GM19240 (cell line): ENCODE results near the gene RNF2.
A peak's percentile ranks its signal among the peaks of the same experiment; 100 is the strongest.
"Not testable (repeated sequence)": the region's sequence is repeated elsewhere in the genome, so short reads cannot be mapped to it uniquely, and the experiment has no call there.

Experiments used
- DNase-seq: peaks from one replicate; pipeline ENCODE4 v3.0.0; 2011; ENCODE audit warnings: low spot score; ENCODE audit not compliant: insufficient read length

RNF2 gene

DNA sequence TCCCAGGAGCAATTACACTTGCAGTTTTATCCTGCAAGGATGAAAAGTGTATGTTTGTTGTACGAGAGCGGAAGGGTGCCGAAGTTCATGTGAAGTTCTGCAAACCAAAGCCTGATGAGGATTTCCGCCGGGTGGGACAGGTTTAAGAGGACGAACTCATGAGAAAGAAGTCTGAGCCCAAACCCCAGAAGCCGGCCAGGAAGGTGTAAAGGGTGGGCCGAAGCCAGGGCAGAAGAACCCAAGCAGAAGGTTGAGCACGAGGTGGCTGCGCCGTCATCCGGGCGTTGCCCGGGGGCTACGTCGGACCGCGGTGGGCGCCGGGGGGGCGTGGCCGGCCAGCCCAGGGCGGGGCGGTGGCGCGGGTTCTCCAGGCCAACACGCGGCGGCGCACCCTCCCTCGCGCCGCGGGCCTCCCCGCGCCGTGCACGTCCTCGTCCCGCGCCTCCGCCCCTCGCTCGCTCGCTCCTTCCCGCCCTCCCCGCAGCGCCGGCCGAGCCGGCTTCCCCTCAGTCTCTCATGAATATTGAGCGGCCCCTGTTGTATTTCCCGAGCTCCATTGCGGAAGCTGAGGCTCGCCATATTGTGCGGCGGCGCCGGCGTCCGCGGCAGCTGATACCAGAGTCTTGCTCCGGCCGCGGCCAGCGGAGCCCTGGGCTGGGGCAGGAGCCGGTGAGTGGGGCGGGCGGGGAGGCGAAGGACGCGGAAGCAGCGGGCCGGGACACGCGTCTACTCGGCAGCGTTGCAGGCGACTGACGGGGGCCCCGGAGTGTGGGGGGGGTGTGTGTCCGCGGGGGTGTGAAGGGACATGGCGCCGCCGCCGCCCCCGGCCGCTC, at the start of gene RNF2:
Gene RNF2, plus strand, starts transcription at position 578 of the 833 bp plus-strand sequence. CDS start 41,996 bp downstream, outside the sequence.
- peak; percentile 47 for DNase-seq

GRCh38 chr1:184999974-185000373, 45.4 kb upstream of the RNF2 start:
- DNase-seq, result not testable (repeated sequence)

GRCh38 chr1:185001312-185001880, 44.0 kb upstream of the RNF2 start:
- DNase-seq, result not testable (repeated sequence)

DNA sequence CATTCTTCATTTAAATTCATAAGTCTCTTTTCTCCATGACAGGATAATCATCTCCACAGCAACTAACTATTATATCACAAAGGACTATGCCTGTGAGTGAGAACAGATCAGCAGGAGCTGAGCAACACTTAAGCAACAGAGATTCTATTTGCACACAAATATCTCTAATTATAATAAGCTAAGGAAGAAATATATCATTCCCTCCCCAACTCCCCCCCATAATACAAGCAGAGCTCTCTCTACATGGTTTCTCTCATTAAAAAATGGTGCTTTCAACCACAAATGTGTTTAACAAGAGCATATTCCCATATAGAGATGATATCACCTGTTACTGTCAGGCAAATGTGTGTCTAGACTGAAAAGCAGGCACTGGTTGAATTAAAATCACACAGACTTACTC, 36.5 kb upstream of the RNF2 start:
- DNase-seq, result no peak

DNA sequence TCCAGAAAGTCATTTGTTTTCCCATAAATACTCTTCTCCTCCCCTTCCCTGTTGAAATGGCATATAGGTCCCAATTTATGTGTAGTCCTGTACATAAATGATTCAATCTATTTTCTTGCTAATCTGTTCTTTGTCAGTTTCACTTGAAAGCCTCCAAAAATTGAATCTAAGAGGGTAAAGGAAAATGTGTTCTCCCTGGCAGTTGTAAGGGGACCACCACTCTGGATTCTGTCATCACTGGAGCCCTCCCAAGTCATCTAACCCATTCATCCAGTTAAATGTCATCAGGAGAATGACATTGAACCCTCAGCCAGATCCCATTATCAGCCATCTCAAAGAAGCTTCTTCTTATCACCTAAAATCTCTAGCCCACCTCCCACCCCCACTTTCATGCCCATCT, 35.0 kb upstream of the RNF2 start:
- no peak for DNase-seq

- no peak for DNase-seq
Observed at GRCh38 chr1:185014941-185015340, 30.4 kb upstream of the RNF2 start.

- DNase-seq, result no peak
Observed at GRCh38 chr1:185015631-185016030, 29.7 kb upstream of the RNF2 start.

DNA sequence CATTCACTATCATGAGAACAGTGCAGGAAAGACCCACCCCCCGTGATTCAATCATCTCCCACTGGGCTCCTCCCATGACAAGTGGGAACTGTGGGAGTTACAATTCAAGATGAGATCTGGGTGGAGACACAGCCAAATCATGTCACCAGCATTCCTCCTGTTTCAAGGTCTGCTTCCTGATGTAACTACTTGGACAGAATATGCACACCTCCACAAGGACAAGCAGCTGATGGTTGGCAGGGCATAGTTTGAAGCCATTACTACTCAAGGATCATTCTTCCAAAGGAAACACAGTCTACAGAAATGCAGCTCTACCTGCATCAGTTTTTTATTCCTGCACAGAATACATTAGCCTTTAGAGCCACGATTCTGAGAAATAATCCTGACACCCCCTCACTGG, 28.5 kb upstream of the RNF2 start:
- DNase-seq, result no peak

GRCh38 chr1:185017338-185017737, 28.0 kb upstream of the RNF2 start:
- DNase-seq, result no peak

- no peak for DNase-seq
Observed at GRCh38 chr1:185017966-185018365, 27.4 kb upstream of the RNF2 start.

GRCh38 chr1:185027252-185027882, 18.0 kb upstream of the RNF2 start:
- DNase-seq, result no peak

DNA sequence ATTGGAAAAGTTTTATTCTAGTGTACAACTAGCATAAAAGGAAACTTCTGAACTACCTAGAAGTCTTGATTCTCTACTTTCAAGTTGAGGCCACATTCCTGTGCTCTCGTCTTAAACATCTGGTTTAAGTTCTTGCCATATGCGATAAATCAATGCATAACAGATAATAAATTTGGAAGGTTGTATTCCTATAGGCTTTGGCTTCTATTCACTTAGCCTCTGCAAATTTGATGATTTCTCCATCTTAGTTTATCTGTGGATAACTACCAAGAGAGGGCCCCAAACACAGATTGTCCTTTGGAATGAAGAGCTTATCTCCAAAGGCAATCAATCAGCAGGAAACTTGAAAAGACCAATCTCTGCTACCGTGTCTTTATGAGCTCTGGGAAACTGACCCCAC, 11.7 kb upstream of the RNF2 start:
- no peak for DNase-seq

DNA sequence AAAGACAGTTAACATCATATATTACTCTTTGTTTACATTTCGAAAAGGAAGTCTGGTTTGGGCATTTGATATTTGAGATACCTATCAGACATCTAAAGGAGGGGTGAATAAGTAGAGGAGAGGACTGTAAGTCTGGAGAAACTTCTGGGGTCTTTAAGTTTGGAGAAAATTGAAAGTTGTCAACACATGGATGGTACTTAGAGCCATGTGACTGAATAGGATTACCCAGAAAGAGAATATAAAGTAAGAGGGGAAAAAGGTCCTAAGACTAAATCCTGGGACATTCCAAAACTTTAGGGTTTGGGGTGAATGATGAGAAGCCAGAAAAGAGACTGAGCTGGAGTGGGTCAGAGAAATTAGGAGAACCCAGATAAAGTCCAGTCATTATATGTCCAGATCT, 10.1 kb upstream of the RNF2 start:
- no peak for DNase-seq

- no peak for DNase-seq
Observed at GRCh38 chr1:185038813-185039376, 6.5 kb upstream of the RNF2 start.

GRCh38 chr1:185039726-185040407, 5.5 kb upstream of the RNF2 start:
- no peak for DNase-seq

DNA sequence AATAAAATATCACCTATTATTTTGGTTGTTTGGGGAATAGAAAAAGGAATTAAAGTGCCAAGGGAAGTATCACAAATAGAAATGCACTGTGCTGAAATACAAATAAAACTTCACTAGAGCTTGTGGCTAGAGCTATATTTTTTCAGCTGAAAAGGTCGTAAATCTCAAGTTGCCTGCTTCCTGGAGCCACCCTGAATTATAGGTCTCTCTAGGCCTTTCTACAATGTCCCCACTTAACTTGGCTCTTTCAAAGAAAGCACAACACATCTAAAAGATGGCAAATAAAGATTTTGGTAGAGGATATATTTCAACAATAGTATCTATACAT, 5.0 kb upstream of the RNF2 start:
- DNase-seq, result no peak

DNA sequence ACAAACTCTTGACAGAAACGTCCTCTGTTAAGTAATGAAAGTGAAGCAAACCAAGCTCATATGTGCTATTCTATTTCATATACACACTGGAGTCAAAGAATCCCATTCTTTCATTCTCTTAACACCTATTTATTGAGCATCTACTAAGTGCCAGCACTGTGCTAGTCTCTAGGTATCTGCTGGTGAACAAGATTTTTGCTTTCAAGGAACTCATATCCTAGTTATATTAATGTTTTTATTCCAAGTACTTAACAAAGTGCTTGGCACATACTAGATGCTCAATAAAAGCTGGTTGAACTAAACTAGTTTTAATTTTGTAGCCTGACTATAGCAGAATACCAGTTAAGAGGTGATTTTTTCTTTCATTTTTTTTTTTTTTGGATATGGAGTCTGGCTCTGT, 3.6 kb upstream of the RNF2 start:
- DNase-seq, result no peak

GRCh38 chr1:185042737-185043136, 2.6 kb upstream of the RNF2 start:
- no peak for DNase-seq

DNA sequence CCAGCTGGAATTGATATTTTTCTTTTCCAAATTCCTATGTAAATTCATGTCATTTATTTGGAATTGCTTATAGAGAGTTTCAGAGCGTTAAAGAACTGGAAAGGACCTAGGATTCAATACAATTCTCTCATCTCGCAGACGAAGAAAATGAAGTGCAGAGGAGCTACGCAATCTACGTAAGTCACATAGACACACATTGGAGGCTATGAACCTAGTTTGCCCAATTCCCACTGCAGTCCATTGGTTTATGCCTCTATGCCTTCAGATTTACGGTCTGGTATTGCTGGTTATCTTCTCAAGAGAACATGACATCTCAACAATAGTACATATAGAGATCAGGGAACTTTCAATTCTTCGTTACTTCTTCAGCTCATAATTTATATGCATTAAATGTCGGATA, 971 bp upstream of the RNF2 start:
- no peak for DNase-seq

- peak; percentile 14 for DNase-seq
Observed at GRCh38 chr1:185045814-185046492, 595 bp downstream of the RNF2 start.

DNA sequence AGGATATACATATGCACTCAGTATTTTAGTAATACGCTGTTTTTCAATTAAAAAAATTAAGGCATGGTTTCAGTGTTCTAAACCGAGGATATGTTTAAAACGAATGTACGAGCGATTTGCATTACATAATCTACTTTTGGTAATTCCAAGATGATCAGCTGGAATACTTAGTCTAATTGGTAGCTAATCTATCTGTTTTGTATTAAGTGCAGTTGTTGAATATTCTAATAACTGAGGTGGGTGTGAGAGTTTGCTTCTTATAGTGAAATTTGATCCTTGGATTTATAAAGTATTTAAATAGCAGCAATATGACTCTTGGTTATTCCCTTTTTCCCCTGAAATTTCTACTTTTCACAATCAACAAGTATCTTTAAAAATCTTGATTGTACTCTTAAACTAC, 1.3 kb downstream of the RNF2 start:
- DNase-seq, result no peak
